ENCODE data around the gene CALD1.

GRCh38 chr7:134922720-134923704, 143.6 kb downstream of the CALD1 start:
- TF ChIP-seq, protein P1, sequence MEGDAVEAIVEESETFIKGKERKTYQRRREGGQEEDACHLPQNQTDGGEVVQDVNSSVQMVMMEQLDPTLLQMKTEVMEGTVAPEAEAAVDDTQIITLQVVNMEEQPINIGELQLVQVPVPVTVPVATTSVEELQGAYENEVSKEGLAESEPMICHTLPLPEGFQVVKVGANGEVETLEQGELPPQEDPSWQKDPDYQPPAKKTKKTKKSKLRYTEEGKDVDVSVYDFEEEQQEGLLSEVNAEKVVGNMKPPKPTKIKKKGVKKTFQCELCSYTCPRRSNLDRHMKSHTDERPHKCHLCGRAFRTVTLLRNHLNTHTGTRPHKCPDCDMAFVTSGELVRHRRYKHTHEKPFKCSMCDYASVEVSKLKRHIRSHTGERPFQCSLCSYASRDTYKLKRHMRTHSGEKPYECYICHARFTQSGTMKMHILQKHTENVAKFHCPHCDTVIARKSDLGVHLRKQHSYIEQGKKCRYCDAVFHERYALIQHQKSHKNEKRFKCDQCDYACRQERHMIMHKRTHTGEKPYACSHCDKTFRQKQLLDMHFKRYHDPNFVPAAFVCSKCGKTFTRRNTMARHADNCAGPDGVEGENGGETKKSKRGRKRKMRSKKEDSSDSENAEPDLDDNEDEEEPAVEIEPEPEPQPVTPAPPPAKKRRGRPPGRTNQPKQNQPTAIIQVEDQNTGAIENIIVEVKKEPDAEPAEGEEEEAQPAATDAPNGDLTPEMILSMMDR (IDR thresholded peaks at IDR 0.05; ENCODE audit: low read length): no peak
- no peak for TF ChIP-seq EZH2 (IDR thresholded peaks at IDR 0.05; ENCODE audit: borderline replicate concordance, low read length)

All from OCI-LY1 (cell line).